Upper lobe of right lung (tissue), 1 donor: ENCODE measurements around the gene RGCC. TPM values are rescaled to one million over a fixed set of nuclear protein-coding genes. Genes with fewer than 3 reads are reported as not detected.

ENCODE experiments used
- ATAC-seq: fragments of 200-7000 bp; cut with Tn5 transposase; one replicate; pipeline ENCODE4 v1.9.1; 2020; ENCODE audit warnings: mild to moderate bottlenecking, moderate library complexity
- DNase-seq: peaks from one replicate; pipeline ENCODE4 v3.0.0-alpha.2; 2020
- H3K27ac ChIP-seq: fragments of 200-600 bp; one replicate; pipeline ENCODE4 v1.8.0; 2022
- H3K27me3 ChIP-seq: fragments of 200-600 bp; one replicate; pipeline ENCODE4 v1.8.0; 2022; ENCODE audit warnings: mild to moderate bottlenecking
- H3K36me3 ChIP-seq: fragments of 200-600 bp; one replicate; pipeline ENCODE4 v1.8.0; 2022
- H3K4me1 ChIP-seq: fragments of 200-600 bp; one replicate; pipeline ENCODE4 v1.8.0; 2022
- H3K4me3 ChIP-seq: fragments of 200-600 bp; one replicate; pipeline ENCODE4 v1.8.0; 2022; ENCODE audit warnings: mild to moderate bottlenecking
- H3K9me3 ChIP-seq: fragments of 200-600 bp; one replicate; pipeline ENCODE4 v1.8.0; 2022
- CTCF ChIP-seq: fragments of 200-600 bp; IDR thresholded peaks from one replicate; pipeline ENCODE4 v1.8.0; 2022; ENCODE audit warnings: antibody characterized with exemption
- intact Hi-C: fragments of 100-400 bp; cut with DNase I; formaldehyde crosslinking; loops from one replicate; pipeline ENCODE4 v1.11.0; 2022
- total RNA-seq: library from RNA; stranded (reverse); fragmentation: NEBNext Ultra II Directional; extraction: Animal tissue kit (Norgen Biotek cat#: 25700); gene quantifications from one replicate; pipeline ENCODE4 v1.2.1, GENCODE V29; 2021
- donor health status: DM: no; HTN: yes; CAD: no; lungs with severe emphysema.

The RGCC gene
- total RNA-seq, 1 donor from 2014 or later = 752 TPM

GRCh38 chr13:41434831-41435520 is 22.4 kb upstream of the RGCC start:
- Histone ChIP-seq H3K4me3 (no peak overlapping the region), H3K27me3 (no peaks in the 10 kb centered on the region), H3K4me1 (no peaks in the 10 kb centered on the region), H3K27ac (no peak overlapping the region), H3K36me3 (no peaks in the 10 kb centered on the region), H3K9me3 (no peaks in the 10 kb centered on the region)
- intact Hi-C loops = no loop called here
- ATAC-seq (no peak), DNase-seq (no peak)
- no peak for TF ChIP-seq CTCF

- H3K36me3 ChIP-seq = no peaks in the 10 kb centered on the region
- ATAC-seq = no peak
- H3K9me3 ChIP-seq = no peaks in the 10 kb centered on the region
- no peak for DNase-seq
- TF ChIP-seq CTCF = no peak
- intact Hi-C loops = no loop called here
- no peaks in the 10 kb centered on the region for H3K27me3 ChIP-seq
- no peak overlapping the region for H3K27ac ChIP-seq
- no peaks in the 10 kb centered on the region for H3K4me1 ChIP-seq
- no peak overlapping the region for H3K4me3 ChIP-seq
Observed at GRCh38 chr13:41443969-41444368, 13.4 kb upstream of the RGCC start.

- no peaks in the 10 kb centered on the region for H3K9me3 ChIP-seq
- no peak overlapping the region for H3K4me3 ChIP-seq
- DNase-seq = no peak
- no peaks in the 10 kb centered on the region for H3K27me3 ChIP-seq
- H3K36me3 ChIP-seq = no peaks in the 10 kb centered on the region
- no peak for TF ChIP-seq CTCF
- intact Hi-C loops = no loop called here
- H3K27ac ChIP-seq = no peak overlapping the region
- H3K4me1 ChIP-seq = no peaks in the 10 kb centered on the region
- no peak for ATAC-seq
Observed at GRCh38 chr13:41452462-41452861, 4.9 kb upstream of the RGCC start.

GRCh38 chr13:41453620-41454019 is 3.7 kb upstream of the RGCC start:
- H3K27ac ChIP-seq = no peak overlapping the region
- no peak for ATAC-seq
- no peaks in the 10 kb centered on the region for H3K9me3 ChIP-seq
- intact Hi-C loops = no loop called here
- H3K4me1 ChIP-seq = no peaks in the 10 kb centered on the region
- no peaks in the 10 kb centered on the region for H3K36me3 ChIP-seq
- no peak for TF ChIP-seq CTCF
- H3K4me3 ChIP-seq = no peak overlapping the region
- H3K27me3 ChIP-seq = no peaks in the 10 kb centered on the region
- DNase-seq = no peak

- Histone ChIP-seq H3K36me3 (peaks cover 2% of the 10 kb centered on the region), H3K27ac (no peak overlapping the region)
- no peak for TF ChIP-seq CTCF
Observed at GRCh38 chr13:41454170-41454569, 3.2 kb upstream of the RGCC start.

More at GRCh38 chr13:41454170-41454569, 3.2 kb upstream of the RGCC start:
- Histone ChIP-seq H3K4me3 (no peak overlapping the region), H3K9me3 (no peaks in the 10 kb centered on the region), H3K4me1 (no peaks in the 10 kb centered on the region), H3K27me3 (no peaks in the 10 kb centered on the region)
- DNase-seq = no peak
- intact Hi-C loops = no loop called here
- no peak for ATAC-seq
